ENCODE results near the gene ZNF782.

DNA sequence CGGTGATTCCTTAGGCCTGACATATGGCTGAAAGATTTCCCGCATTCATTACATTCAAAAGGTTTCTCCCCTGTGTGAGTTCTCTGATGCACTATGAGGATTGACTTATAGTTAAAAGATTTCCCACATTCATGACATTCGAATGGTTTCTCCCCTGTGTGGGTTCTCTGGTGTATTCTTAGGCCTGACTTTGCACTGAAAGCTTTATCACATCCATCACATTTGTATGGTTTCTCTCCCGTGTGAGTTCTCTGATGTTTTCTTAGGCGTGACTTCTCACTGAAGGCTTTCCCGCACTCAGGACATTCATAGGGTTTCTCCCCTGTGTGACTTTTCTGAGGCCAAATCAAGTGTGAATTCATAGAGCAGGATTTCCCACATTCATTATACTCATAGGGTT, 35.8 kb downstream of the ZNF782 start:
- TF ChIP-seq, protein P1, sequence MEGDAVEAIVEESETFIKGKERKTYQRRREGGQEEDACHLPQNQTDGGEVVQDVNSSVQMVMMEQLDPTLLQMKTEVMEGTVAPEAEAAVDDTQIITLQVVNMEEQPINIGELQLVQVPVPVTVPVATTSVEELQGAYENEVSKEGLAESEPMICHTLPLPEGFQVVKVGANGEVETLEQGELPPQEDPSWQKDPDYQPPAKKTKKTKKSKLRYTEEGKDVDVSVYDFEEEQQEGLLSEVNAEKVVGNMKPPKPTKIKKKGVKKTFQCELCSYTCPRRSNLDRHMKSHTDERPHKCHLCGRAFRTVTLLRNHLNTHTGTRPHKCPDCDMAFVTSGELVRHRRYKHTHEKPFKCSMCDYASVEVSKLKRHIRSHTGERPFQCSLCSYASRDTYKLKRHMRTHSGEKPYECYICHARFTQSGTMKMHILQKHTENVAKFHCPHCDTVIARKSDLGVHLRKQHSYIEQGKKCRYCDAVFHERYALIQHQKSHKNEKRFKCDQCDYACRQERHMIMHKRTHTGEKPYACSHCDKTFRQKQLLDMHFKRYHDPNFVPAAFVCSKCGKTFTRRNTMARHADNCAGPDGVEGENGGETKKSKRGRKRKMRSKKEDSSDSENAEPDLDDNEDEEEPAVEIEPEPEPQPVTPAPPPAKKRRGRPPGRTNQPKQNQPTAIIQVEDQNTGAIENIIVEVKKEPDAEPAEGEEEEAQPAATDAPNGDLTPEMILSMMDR (IDR thresholded peaks at IDR 0.05; ENCODE audit: low read depth, low read length, poor library complexity, severe bottlenecking) = no peak
- no peak for TF ChIP-seq EZH2phosphoT487 (IDR thresholded peaks at IDR 0.05; ENCODE audit: borderline replicate concordance, low read length)
